HCT116 (cell line): ENCODE data around the gene SLC7A9. TPM values are rescaled to one million over a fixed set of nuclear protein-coding genes. Genes with fewer than 3 reads are reported as not detected.

Experiments
- ATAC-seq: fragments of 200-7000 bp; cut with Tn5 transposase; 2 replicates; pipeline ENCODE4 v1.9.1; 2020; ENCODE audit warnings: mild to moderate bottlenecking, moderate library complexity
- BruUV-seq: library from RNA; stranded (reverse); fragments of 400-500 nt; replicated peaks from 2 replicates; lab custom pipeline; 2021; lab: Mats Ljungman, UMichigan
- CTCF ChIA-PET: fragments of 300-600 bp; sonication (Branson Sonifier 250); formaldehyde crosslinking; loops from one replicate; lab custom pipeline; 2021; ENCODE audit warnings: antibody characterized with exemption; lab: Charles Lee
- POLR2A ChIA-PET: fragments of 300-600, 350-600 bp; sonication (Branson Sonifier 250); formaldehyde crosslinking; loops from one replicate; lab custom pipeline; 2021; ENCODE audit warnings: antibody characterized with exemption; lab: Charles Lee
- RAD21 ChIA-PET, 2 experiments: fragments of 300-600 bp; sonication (Branson Sonifier 250); formaldehyde crosslinking; loops; one replicate each; lab custom pipeline; 2023; ENCODE audit warnings: low total read pairs in 2 of 2; ENCODE audit not compliant: uncharacterized antibody in 2 of 2, unreplicated experiment in 2 of 2, low non-redundant PET in 1 of 2; lab: Charles Lee
- DNase-seq: peaks from one replicate; pipeline ENCODE4 v3.0.0-alpha.2; 2010; ENCODE audit warnings: low read depth, low spot score
- H2AFZ ChIP-seq: fragments of 200-600 bp; shearing (Covaris generic), sonication (generic); 2 replicates; pipeline ENCODE4 v1.6.1; 2017; ENCODE audit warnings: low read depth, mixed run types, mixed read lengths, antibody characterized with exemption, low read length; ENCODE audit not compliant: poor library complexity, severe bottlenecking
- H3K27ac ChIP-seq: 2 replicates; pipeline ENCODE4 v1.5.1; 2012; ENCODE audit warnings: low read depth, low read length
- H3K27me3 ChIP-seq: fragments of 200-600 bp; sonication (generic); 2 replicates; pipeline ENCODE4 v1.6.1; 2016; ENCODE audit warnings: mixed run types, low read length, mixed read lengths; ENCODE audit not compliant: insufficient read depth
- H3K36me3 ChIP-seq, 2 experiments: fragments of 200-500 bp in 1 of 2; fragments of 200-600 bp in 1 of 2; sonication (Bioruptor generic) in 1 of 2; sonication (generic) in 1 of 2; 2 replicates each; pipeline versions ENCODE4 v1.5.1 to v1.6.1; 2014 to 2016; ENCODE audit warnings: low read length in 2 of 2, inconsistent platforms in 1 of 2, mixed read lengths in 1 of 2, mixed run types in 1 of 2; ENCODE audit not compliant: insufficient read depth in 2 of 2, control insufficient read depth in 1 of 2
- H3K4me1 ChIP-seq, 2 experiments: fragments of 200-600 bp in 1 of 2; sonication (generic) in 1 of 2; 2 replicates each; pipeline versions ENCODE4 v1.5.1 to v1.6.1; 2012 to 2017; ENCODE audit warnings: low read length in 2 of 2, inconsistent platforms in 1 of 2, mild to moderate bottlenecking in 1 of 2, mixed read lengths in 1 of 2, mixed run types in 1 of 2, moderate library complexity in 1 of 2; ENCODE audit not compliant: insufficient read depth in 2 of 2, control insufficient read depth in 1 of 2
- H3K4me2 ChIP-seq: fragments of 200-600 bp; sonication (generic); 2 replicates; pipeline ENCODE4 v1.6.1; 2017; ENCODE audit warnings: mixed run types, low read length, mixed read lengths
- H3K4me3 ChIP-seq, 2 experiments: fragments of 200-600 bp in 1 of 2; sonication (generic) in 1 of 2; replicated peaks in 1 of 2; 2 replicates each; pipeline ENCODE4 v1.5.1; 2011 to 2016; ENCODE audit warnings: low read length in 2 of 2, control low read depth in 1 of 2, low read depth in 1 of 2, mild to moderate bottlenecking in 1 of 2, mixed read lengths in 1 of 2, mixed run types in 1 of 2
- H3K79me2 ChIP-seq: fragments of 200-600 bp; sonication (generic); 2 replicates; pipeline ENCODE4 v1.6.1; 2017; ENCODE audit warnings: mild to moderate bottlenecking, mixed run types, low read length, moderate library complexity, mixed read lengths; ENCODE audit not compliant: insufficient read depth
- H3K9ac ChIP-seq: fragments of 200-600 bp; sonication (generic); 2 replicates; pipeline ENCODE4 v1.6.1; 2016; ENCODE audit warnings: low read length, mixed read lengths
- H3K9me2 ChIP-seq: fragments of 200-600 bp; sonication (generic), shearing (Covaris generic); 2 replicates; pipeline ENCODE4 v1.6.1; 2017; ENCODE audit warnings: mixed run types, mild to moderate bottlenecking, moderate library complexity; ENCODE audit not compliant: insufficient read depth
- H3K9me3 ChIP-seq, 2 experiments: fragments of 200-500 bp in 1 of 2; fragments of 200-600 bp in 1 of 2; sonication (Bioruptor generic) in 1 of 2; sonication (generic) in 1 of 2; 2 replicates each; pipeline ENCODE4 v1.6.1; 2014 to 2017; ENCODE audit warnings: low read length in 2 of 2, mixed read lengths in 2 of 2, inconsistent platforms in 1 of 2, low read depth in 1 of 2, mild to moderate bottlenecking in 1 of 2, mixed run types in 1 of 2, moderate library complexity in 1 of 2; ENCODE audit not compliant: control insufficient read depth in 1 of 2, insufficient read depth in 1 of 2
- H4K20me1 ChIP-seq: fragments of 200-600 bp; sonication (generic), shearing (Covaris generic); 2 replicates; pipeline ENCODE4 v1.6.1; 2017; ENCODE audit warnings: mixed run types, mild to moderate bottlenecking, moderate library complexity; ENCODE audit not compliant: insufficient read depth
- CBX3 ChIP-seq: IDR thresholded peaks from 2 replicates; pipeline ENCODE4 v1.6.1; 2012; ENCODE audit warnings: low read depth
- CEBPB ChIP-seq: IDR thresholded peaks from 2 replicates; pipeline ENCODE4 v1.6.1; 2012; ENCODE audit warnings: low read depth
- CTCF ChIP-seq, 3 experiments: fragments of 200-600 bp in 1 of 3; sonication (generic) in 1 of 3; IDR thresholded peaks in 2 of 3; conservative IDR thresholded peaks in 1 of 3; 2 replicates each; pipeline ENCODE4 v1.5.1; 2012 to 2017; ENCODE audit warnings: low read depth in 2 of 3, low read length in 2 of 3, antibody characterized with exemption in 1 of 3, borderline replicate concordance in 1 of 3, control low read depth in 1 of 3, mild to moderate bottlenecking in 1 of 3, mixed read lengths in 1 of 3, mixed run types in 1 of 3, moderate library complexity in 1 of 3; ENCODE audit not compliant: insufficient read depth in 1 of 3
- EGR1 ChIP-seq: IDR thresholded peaks from 2 replicates; pipeline ENCODE4 v1.6.1; 2012; ENCODE audit warnings: low read depth
- TCF7L2 ChIP-seq: IDR thresholded peaks from 2 replicates; pipeline ENCODE4 v1.7.0; 2011; ENCODE audit warnings: borderline replicate concordance, inconsistent platforms; ENCODE audit not compliant: insufficient read depth, insufficient read length; ENCODE audit errors: extremely low read depth
- ZBTB33 ChIP-seq: IDR thresholded peaks from 2 replicates; pipeline ENCODE4 v1.6.1; 2011; ENCODE audit warnings: mild to moderate bottlenecking, low read length, moderate library complexity; ENCODE audit not compliant: insufficient replicate concordance; ENCODE audit errors: extremely low read depth
- ZFX ChIP-seq: fragments of 450-650 bp; IDR thresholded peaks from 2 replicates; pipeline ENCODE4 v1.6.1; 2017
- intact Hi-C: fragments of 100-400 bp; cut with micrococcal nuclease; formaldehyde crosslinking; loops from 2 replicates; pipeline ENCODE4 v1.10.0; 2022
- total RNA-seq: library from RNA; stranded (reverse); gene quantifications from one replicate; pipeline ENCODE4 v1.2.1, GENCODE V29; 2021; ENCODE audit not compliant: unreplicated experiment
- TF ChIP-seq, protein P1 (sequence below): IDR thresholded peaks from 2 replicates; pipeline ENCODE4 v1.6.1; 2012

SLC7A9 gene
- total RNA-seq, 1 experiment from 2014 or later, result 0.42 TPM

GRCh38 chr19:32877323-32877912 is 7.9 kb upstream of the SLC7A9 start:
- ChIA-PET POLR2A (no interaction called here), CTCF (no interaction called here), RAD21 (no interaction called here)
- no peaks in the 10 kb centered on the region for H4K20me1 ChIP-seq
- intact Hi-C loops, result no loop called here
- ATAC-seq (no peak), DNase-seq (no peak)
- no peak overlapping the region for H3K27ac ChIP-seq
- no peak for TF ChIP-seq ZFX
- TF ChIP-seq CBX3, result no peak
- TF ChIP-seq CTCF (IDR thresholded peaks at IDR 0.05 in 2 of 3, conservative IDR thresholded peaks at IDR 0.05 in 1 of 3; ENCODE audit: borderline replicate concordance in 1 of 3, insufficient read depth in 1 of 3, low read depth in 2 of 3, low read length in 2 of 3), result no peak
- no peak for TF ChIP-seq EGR1
- TF ChIP-seq CEBPB, result no peak
- TF ChIP-seq, protein P1, sequence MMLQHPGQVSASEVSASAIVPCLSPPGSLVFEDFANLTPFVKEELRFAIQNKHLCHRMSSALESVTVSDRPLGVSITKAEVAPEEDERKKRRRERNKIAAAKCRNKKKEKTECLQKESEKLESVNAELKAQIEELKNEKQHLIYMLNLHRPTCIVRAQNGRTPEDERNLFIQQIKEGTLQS, result no peak
- TF ChIP-seq ZBTB33, result no peak
- TF ChIP-seq TCF7L2, result no peak
- H2AFZ ChIP-seq, result no peak overlapping the region
- no TSS peak for BruUV-seq
- no peaks in the 10 kb centered on the region for H3K4me1 ChIP-seq
- H3K27me3 ChIP-seq, result no peaks in the 10 kb centered on the region
- no peak overlapping the region for H3K9ac ChIP-seq
- H3K4me3 ChIP-seq, result no peak overlapping the region
- H3K36me3 ChIP-seq, result no peaks in the 10 kb centered on the region
- no peak overlapping the region for H3K4me2 ChIP-seq
- no peaks in the 10 kb centered on the region for H3K79me2 ChIP-seq
- H3K9me2 ChIP-seq, result no peaks in the 10 kb centered on the region
- H3K9me3 ChIP-seq, result no peaks in the 10 kb centered on the region
